HG02623 (cell line): ENCODE data around the gene CD302.
"Not testable (repeated sequence)": the region's sequence is repeated elsewhere in the genome, so short reads cannot be mapped to it uniquely, and the experiment has no call there.

Experiments
- ATAC-seq: cut with Tn5 transposase; IDR thresholded peaks from one replicate; pipeline ENCODE4 v1.9.1; 2021; ENCODE audit warnings: moderate library complexity; ENCODE audit not compliant: unreplicated experiment

CD302 gene

DNA sequence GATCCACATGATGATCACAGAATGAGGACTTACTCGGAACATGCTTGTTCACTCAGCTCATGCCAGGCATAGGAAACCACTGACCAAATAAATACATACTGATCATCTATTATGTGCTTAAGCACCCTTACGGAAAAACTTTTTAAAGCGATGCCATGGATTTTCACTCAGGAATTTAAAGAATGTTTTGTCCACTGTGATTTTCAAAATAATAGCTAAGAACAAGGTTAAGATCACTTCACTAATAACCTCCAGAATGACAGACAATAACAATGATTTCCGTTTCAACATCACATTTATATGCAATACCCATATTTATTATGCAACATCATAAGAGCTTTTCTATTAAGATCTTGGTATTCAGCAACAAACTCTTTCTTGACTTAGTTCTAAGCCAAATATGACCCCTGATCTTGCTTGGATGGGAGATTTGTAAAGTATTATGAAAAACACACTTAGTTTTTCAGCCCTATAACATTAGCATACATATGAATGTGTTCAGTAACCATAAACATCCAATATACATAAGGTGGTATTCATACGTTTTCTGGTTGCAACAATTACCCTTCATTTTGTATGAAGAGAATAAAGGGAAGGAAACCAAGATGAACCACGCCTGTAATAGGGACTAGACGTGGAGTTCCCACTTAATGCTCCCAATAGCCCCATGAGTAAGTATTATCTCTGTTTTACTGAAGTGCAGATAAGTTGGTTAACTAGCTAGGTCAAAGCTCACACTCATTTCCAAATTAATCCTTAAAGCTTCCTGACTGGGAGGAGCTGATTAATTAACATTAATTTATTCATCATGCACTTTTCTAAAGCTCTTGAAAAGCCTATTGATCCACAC is 1.9 kb downstream of the CD302 start:
- no peak for ATAC-seq

DNA sequence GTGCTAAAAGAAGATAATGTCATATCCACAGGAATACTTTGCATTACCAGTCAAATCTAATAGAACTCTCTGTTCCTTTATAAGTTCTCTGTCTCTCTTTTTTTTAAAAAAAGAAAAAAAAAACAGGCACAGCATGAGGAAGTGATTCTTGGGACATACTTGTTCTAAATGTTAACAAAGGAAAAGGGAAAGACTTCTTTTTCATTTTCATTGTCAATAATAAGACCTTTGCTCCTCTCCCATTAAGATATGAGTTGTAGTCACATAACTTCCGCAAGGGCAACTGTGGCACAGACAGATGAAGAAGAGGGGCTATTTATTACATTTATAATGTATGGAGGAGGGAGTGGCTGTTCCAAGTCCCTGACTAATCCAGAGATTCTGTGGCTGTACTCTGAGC is 4.7 kb downstream of the CD302 start:
- no peak for ATAC-seq

DNA sequence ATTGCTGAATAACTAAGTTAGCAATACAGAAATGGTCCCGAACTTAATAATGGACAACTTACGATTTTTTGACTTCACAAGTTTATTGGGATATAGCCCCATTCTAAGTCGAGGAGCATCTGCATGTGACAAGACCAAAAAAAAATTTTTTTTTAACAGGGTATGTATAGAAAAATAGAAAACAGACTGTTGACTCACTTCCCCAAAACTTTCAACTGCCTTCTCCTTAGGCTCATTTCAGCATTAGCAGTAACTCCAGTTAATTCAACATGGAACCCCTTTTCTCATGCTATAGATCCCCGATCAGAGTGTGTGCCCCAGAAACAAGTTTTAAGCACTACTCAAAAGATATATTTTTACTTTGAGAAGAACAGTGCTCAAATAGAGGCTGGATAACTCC is 5.4 kb downstream of the CD302 start:
- ATAC-seq, result no peak

DNA sequence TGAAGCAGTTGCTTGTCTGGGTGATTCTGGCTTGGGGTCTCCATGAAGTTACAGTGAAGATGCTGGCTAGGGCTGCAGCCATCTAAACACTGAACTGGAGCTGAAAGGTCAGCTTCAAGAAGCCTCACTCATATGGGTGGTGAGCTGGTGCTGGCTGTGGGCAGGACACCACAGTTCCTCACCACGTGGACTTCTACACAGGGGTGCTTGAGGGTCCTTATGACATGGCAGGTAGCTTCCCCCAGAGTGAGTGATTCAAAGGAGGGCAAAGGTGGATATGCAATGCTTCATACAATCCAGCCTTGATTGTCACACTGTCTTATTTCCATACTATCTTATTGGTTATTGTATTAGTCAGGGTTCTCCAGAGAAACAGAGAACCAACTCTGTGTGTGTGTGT is 6.0 kb downstream of the CD302 start:
- ATAC-seq, result no peak

DNA sequence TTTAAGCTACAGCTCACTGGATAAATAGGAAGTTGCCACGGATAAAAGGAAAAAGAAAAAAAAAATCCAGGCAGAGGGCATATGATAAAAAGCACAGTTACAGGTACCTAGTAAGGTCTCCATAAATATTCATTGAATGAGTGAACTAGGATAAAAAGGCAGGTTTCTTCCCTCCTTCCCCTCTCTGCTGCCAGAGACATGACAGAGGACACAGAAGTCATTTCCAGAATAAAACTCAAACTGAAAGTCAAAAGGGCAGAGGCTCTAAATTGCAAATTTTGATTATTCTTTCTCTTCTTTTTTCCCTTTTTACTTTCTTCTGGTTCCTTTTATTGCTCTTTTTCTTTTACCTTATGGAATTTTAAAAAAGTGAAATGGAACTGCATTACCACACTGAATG is 7.7 kb downstream of the CD302 start:
- no peak for ATAC-seq

DNA sequence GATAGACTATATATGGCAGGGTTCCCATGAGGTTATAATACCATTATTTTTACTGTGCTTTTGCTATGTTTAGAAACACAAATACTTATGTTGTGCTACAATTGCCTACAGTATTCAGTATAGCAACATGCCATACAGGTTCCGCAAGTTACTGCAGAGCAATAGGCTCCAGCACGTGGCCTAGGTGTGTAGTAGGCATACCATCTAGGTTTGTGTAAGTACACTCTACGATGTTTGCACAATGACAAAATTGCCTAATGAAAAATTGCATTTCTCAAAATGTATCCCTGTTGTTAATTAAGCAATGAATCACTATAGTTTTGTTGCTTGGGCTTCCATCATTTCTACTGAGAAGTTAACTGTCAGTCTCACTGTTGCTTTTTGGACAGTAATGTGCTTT is 9.8 kb downstream of the CD302 start:
- ATAC-seq, result no peak

DNA sequence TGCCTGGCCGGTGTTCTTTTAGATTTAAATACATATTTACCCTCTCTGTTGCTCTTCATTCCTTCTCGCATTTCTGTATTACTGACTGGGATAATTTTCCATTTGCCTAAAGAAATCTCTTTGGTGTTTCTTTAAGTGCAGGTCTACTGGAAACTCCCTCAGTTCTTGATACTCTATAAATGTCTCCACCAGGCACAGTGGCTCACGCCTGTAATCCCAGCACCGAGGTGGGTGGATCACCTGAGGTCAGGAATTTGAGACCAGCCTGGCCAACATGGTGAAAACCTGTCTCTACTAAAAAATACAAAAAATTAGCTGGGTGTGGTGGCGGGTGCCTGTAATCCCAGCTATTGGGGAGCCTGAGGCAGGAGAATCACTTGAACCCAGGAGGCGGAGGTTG is 10.4 kb downstream of the CD302 start:
- not testable (repeated sequence) for ATAC-seq

DNA sequence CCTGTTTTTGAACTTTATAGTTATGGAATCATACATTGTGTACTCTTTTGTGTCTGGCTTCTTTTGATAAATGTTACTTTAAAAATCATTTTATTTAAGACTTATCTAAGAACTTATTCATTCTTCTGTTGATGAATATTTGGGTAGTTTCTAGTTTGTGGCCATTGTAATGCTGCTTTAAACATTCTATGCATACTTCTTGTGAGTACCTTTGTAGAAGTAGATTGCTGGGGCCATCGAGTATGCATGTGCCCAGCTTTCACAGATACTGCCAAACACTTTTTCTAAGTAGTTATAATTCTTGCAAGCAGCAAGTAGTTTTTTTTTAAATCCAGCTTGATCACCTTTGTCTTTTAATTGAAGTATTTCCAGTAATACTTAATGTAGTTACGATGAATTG is 11.1 kb downstream of the CD302 start:
- no peak for ATAC-seq

DNA sequence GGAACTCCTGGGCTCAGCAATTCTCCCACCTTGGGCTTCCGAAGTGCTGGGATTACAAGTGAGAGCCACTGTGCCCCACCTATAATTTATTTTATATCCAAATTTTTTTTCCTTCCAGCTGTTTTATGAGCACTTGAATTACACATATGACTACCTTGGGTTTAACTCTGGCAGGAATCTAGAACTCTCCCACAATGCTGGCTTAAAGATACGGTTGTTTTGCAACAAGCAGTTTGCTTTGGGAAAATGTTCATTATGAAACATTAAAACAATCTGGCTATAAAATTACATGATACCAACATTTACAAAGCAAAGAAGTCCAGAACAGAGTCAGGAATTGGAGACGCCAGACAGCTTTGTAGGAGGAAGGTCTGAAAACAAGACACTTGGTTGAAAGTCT is 12.8 kb downstream of the CD302 start:
- no peak for ATAC-seq

DNA sequence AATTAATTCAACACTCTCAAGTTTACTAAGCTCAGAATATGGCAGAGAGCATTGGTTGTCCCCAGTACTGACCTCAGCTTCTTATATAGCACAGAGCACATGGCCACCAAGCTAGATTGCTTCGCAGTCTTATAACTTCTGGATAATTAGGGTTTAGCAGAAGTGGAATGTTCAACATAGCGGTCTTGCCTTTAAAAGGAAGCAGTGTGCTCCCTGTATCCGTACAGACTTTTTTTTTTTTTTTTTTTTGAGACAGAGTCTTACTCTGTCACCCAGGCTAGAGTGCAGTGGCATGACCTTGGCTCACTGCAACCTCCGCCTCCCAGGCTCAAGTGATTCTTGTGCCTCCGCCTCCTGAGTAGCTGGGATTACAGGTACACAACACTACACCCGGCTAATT is 13.3 kb downstream of the CD302 start:
- ATAC-seq, result not testable (repeated sequence)

DNA sequence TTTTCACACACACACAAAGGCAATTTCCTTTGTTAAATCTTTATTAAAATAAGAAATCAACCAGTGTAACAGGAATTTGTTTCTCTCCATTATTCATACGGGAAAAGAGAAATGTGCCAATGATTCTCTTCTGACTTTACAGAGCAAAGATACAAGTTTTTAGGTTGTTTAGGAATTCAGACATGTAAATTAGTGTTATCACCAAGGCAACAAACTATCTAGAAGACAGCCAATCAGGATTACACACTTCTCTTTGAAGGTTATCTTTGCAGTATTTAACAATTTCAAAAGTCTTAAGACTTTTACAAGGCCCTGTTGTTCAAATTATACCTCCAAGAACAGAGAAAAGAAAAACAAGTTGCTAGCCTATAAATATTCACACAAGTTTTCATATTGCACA is 14.5 kb downstream of the CD302 start:
- no peak for ATAC-seq

DNA sequence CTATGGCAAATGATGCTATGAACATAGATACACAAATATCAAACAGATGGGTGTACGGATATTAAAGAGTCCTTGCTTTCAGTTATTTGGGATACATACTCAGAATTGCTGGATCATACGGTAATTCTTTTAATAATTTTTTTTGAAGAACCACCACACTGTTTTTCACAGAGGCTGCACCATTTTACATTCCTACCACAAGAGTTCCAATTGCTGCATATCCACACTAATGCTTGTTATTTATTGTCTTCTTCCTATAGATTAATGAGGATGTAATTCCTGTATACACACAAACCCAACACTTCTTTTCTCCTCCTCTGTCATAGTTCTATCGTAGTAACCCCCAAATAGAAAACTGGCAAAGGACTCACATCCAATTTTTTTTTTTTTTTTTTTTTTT is 21.7 kb downstream of the CD302 start:
- ATAC-seq, result no peak

DNA sequence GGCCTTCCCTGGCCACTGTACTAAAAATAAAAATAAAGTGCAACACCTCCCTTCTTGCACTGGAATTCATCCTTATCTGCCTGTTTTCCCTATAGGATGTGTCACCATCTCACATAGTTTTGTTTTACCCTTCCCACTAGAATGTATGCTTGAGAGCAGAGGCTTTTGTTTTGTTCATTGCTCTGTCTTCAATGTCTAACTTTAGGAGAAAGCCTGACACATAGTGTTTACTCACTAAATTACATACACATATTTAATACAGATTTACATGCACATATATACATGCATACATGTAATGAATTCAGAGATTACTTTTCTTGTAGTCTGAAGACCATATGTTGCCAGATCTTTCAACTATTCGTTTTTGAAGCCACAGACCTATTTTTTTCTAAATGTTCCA is 23.0 kb downstream of the CD302 start:
- ATAC-seq, result no peak

DNA sequence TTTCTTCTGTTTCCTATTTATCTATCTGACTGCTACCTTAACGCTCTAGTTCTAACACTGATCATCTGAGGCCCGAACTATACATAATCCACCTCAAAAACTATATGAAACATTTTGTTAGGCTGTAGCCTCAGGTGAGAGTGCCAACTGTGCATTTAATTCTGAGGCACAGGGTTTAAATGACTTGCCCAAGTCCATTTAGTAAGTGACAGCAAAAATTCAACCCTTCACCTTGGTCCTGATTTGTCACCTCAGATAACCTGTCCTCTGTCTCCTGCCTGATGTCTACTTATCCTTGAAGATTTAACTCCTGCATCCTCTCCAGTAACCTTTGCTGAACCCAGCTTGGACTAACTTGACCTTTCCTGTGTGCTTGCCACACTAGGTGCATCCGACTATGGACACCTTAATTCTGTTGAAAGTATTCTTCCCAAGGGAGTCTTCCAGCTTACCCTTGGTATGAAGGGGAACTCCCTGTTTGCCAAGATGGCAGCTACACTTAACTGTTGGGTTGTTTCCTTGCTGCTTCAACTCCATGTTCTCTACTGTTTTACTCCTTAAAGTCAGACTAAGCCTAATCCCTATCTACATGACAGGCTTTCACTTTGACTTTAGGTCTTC is 23.5 kb downstream of the CD302 start:
- ATAC-seq, result no peak

DNA sequence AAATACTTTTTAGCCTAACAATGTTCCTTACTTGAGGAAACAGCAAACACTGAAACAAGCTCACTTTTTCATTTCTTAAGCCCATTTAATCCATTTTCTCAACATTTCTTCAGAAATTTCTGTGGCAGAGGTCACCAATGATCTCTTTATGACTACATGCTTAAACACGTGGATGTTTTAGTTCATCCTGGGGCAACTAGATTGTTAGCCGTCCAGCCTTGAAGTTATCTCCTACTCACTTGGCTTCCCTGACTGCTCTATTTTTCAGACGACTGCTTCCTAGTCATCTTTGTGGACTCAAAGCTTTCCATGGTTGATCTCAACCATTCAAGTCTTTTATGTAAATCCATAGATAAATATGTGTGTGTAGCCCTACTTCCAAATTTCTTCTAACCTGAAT is 24.1 kb downstream of the CD302 start:
- ATAC-seq, result no peak

DNA sequence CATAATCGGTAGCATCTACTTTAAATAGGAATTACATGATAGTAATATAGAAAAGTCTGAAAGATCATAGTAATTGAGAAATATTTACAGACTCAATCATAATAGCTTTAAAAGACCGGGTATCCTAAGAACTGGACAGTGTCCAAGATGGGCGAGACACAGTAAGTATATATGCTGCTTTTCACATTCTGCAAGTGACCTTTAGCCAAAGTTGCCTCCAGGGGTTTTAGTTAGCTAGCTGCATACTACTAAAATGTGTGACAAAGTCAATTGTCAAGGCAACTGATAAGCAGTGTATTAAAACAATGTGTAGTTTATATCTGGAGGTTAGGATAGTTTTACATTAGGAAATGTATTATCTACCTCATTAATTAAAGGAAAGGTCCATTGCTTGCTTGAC is 24.6 kb downstream of the CD302 start:
- no peak for ATAC-seq

DNA sequence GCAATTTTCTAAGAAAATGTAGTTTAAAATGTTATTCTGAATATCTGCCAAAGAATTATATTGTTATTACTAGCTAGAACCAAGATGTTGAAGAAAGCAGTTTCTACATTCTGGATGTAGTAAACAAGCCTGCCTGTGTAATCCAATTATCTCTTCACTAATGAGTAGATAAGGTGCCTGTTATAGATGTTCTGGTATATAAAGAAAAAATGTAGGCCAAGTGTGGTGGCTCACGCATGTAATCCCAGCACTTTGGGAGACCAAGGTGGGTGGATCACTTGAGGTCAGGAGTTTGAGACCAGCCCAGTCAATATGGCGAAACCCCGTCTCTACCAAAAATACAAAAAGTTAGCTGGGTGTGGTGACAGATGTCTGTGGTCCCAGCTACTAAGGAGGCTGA is 28.9 kb downstream of the CD302 start:
- no peak for ATAC-seq

DNA sequence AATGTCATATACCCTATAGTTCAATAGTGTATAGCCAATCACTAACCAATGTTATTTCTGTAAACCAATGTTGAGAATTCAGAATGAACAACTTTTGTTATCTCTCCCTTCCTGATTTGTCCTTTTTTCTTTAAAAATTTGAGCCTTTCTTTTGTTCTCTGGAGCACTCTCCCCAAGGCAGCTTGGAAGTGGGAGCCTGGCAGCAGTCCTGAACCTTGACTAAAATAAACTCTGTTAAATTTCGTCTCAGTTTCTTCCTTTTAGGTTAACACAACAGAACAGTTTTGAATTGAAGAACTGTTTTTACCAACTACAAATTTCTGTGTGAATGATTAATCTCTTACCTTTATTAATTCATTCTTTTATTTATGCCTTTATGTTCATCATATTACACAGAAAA is 35.9 kb downstream of the CD302 start:
- no peak for ATAC-seq

DNA sequence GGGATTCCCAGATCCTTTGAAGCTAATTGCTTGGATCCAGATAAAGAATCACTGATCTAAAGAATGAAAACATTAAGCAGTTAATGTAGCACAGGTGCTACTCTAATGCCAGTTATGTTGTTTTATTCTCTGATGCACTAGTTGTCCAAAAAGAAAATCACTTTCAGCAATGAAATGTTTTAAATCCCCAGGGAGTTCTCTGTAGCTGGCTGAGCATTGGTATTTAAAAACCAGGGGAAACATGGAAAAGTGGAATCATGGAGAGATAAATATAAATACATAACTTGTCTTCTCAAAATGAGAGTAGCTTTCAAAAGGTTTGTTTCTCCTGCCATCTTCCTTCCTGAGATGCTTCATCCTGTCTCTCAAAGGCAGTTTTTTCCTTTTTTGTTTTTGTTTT is 37.7 kb downstream of the CD302 start:
- ATAC-seq, result no peak

DNA sequence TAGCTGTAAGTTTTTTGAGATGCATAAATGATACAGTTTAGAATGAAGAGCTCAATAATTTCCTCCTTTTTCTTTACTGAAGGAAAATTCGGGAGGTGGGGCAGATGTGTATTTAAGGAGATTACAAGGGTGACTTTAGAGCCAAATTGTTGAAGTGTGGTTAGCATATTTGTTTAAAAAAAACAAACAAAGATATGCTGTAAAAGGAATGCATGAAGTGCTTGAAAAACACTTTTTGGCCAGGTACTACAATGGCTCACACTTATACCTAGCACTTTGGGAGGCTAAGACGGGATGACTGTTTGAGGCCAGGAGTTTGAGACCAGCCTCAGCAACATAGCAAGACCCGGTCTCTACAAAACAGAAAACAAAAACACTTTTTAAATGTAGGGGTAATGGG is 38.4 kb downstream of the CD302 start:
- ATAC-seq, result no peak

DNA sequence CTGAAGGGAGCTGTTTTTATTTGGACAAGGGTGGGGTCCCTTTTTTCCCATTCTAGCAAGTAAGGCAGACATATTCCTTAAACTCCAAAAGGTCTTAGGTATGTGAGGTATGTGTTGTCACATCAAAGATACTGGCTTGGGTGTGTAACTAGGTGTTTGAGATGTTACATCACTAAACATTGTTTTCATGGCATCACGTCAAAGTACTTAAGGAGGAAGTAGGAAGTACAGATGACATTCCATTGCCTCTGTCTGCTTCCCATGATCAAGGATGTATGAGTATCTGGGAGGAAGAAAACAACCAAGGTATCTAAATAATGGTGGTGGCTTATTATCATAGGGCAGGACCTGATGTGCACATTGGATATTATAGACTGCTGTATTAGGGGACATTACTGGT is 39.3 kb downstream of the CD302 start:
- ATAC-seq, result no peak

DNA sequence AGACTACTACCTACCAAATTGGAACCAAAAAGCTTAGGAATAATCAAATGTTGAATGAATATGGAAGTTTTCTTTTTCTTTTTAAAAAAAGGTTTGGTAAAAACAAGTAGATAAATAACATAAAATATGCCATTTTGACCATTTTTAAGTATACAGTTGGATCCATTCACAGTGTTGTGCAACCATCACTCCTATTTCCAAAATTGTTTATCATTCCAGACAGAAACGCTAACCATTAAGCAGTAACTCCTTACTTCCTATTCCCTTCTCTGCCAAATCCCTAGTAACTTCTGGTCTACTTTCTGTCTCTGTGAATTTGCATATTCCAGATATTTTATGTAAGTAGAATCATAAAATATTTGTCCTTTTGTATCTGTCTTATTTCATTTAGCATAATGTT is 39.8 kb downstream of the CD302 start:
- no peak for ATAC-seq

DNA sequence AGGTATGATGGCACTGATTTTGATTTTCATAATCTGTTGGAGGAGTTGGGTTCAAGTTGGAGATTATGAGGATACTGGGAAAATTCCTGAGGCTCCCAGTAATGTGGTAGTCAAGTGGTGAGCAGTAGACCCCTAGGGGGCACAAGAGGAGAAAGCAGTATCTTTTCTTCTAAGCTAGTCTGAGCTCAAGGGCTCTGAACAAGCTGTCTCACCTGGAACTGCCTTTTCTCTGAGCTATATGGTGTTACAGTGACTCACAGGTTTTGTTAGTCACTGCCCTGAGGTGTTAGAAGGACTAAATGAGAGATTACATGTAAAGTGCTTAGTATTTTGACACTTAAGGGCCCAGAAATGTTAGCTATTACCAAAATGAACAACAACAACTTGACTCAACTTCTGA is 42.2 kb downstream of the CD302 start:
- no peak for ATAC-seq
